ENCODE measurements around the gene KIF1C. TPM values are rescaled to one million over a fixed set of nuclear protein-coding genes. Genes with fewer than 3 reads are reported as not detected.

KIF1C gene
- polyA plus RNA-seq, 3 donors, result 3.6 to 12.0 (median 3.9) TPM

DNA sequence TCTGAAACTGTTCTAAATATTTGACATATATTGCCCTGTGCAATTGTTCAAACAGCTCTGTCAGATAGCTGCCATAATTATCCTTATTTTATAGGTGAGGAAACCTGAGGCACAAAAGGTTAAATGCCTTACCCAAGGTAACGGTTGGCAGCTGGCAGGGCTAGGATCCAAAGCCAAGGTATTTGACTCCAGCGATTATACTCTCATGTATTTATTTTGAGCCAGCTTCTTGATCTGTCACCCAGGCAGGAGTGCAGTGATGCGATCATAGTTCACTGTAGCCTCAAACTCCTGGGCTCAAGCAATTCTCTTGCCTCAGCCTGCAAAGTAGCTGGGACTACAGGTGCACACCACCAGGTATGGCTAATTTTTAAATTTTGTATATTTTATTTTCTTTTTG lies 39.6 kb upstream of the KIF1C start:
- H3K27ac ChIP-seq (ENCODE audit: low read depth in 1 of 2, low read length in 2 of 2), result no peak overlapping the region
- H3K4me1 ChIP-seq (ENCODE audit: control insufficient read depth in 1 of 2, insufficient read depth in 2 of 2, low read length in 2 of 2), result peaks cover 0 to under 1% of the 10 kb centered on the region in 2 donors
- H3K27me3 Mint-ChIP-seq (ENCODE audit: low read depth in 3 of 3), result no peaks in the 10 kb centered on the region
- peaks cover 7% of the 10 kb centered on the region for H3K4me1 Mint-ChIP-seq
- no peaks in the 10 kb centered on the region for H3K79me2 ChIP-seq (ENCODE audit: insufficient read depth, low read length)
- H3K9me3 Mint-ChIP-seq, result no peaks in the 10 kb centered on the region
- TF ChIP-seq, protein P1, sequence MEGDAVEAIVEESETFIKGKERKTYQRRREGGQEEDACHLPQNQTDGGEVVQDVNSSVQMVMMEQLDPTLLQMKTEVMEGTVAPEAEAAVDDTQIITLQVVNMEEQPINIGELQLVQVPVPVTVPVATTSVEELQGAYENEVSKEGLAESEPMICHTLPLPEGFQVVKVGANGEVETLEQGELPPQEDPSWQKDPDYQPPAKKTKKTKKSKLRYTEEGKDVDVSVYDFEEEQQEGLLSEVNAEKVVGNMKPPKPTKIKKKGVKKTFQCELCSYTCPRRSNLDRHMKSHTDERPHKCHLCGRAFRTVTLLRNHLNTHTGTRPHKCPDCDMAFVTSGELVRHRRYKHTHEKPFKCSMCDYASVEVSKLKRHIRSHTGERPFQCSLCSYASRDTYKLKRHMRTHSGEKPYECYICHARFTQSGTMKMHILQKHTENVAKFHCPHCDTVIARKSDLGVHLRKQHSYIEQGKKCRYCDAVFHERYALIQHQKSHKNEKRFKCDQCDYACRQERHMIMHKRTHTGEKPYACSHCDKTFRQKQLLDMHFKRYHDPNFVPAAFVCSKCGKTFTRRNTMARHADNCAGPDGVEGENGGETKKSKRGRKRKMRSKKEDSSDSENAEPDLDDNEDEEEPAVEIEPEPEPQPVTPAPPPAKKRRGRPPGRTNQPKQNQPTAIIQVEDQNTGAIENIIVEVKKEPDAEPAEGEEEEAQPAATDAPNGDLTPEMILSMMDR (IDR thresholded peaks at IDR 0.05), result no peak
- no peak overlapping the region for H3K4me2 ChIP-seq (replicated peaks; ENCODE audit: extremely low read depth, low read length, poor library complexity, severe bottlenecking)
- peaks cover 18 to 21% of the 10 kb centered on the region in 2 donors for H3K36me3 ChIP-seq (replicated peaks in 1 of 2; ENCODE audit: control insufficient read depth in 1 of 2, insufficient read depth in 2 of 2, low read length in 2 of 2)
- H3K36me3 Mint-ChIP-seq, result peaks cover 26 to 45% of the 10 kb centered on the region in 2 donors
- H3K27me3 ChIP-seq (ENCODE audit: control insufficient read depth in 2 of 2, insufficient read depth in 2 of 2, low read length in 2 of 2), result no peaks in the 10 kb centered on the region
- WGBS (ENCODE audit: insufficient coverage), result 97% methylated on average over 3 of the region's 3 CpGs
- intact Hi-C loops (cut with micrococcal nuclease), result no loop called here
- H3K9me3 ChIP-seq (replicated peaks in 1 of 2; ENCODE audit: control insufficient read depth in 1 of 2, insufficient read depth in 1 of 2, low read length in 2 of 2), result no peaks in the 10 kb centered on the region
- H3K9ac ChIP-seq (ENCODE audit: insufficient read depth, low read length, poor library complexity, severe bottlenecking), result no peak overlapping the region
- no peak overlapping the region for H3K4me3 Mint-ChIP-seq
- DNase-seq, result no peak
- no peak overlapping the region for H3K4me3 ChIP-seq (replicated peaks in 1 of 3; ENCODE audit: low read depth in 2 of 3, low read length in 3 of 3)
- H3K27ac Mint-ChIP-seq, result no peak overlapping the region
- H4K20me1 ChIP-seq (ENCODE audit: insufficient read depth, low read length), result no peaks in the 10 kb centered on the region
- no peak overlapping the region for H2AFZ ChIP-seq (ENCODE audit: insufficient read depth, low read depth, low read length, poor library complexity, severe bottlenecking)

DNA sequence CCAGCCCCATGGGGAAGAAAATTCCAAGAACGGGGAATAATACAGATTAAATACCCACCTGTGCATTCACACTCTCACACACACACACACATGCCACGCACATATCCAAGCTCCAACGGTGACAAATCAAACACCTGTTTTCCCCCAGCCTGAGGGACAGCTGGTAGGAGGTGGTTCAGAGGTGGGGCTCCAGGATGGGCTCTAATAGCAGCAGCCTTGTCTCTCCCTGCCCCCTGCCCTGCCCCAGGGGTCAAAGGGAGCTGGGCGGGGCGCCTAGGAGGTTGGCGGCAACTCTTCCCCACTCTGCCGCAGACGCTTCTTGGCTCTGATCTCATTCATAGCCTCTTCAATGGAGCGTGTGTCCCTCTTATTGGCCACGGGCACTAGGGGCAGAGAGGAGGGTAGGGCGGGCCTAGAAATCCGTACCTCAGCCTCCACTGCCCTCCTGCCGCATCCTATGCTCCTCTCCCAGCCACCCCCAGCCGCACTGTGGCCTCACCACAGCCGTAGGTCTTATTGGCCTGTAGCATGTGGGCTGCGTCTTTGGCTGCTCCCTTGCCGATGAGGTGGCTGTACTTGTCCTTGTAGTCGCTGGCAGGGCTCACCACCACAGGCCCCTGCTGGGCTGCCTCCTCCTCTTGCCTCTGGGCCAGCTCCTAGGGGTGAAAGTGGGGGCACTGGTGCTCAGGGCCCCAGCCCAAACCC lies 38.3 kb upstream of the KIF1C start:
- no peaks in the 10 kb centered on the region for H3K9me3 ChIP-seq (replicated peaks in 1 of 2; ENCODE audit: control insufficient read depth in 1 of 2, insufficient read depth in 1 of 2, low read length in 2 of 2)
- H3K4me3 ChIP-seq (replicated peaks in 1 of 3; ENCODE audit: low read depth in 2 of 3, low read length in 3 of 3), result no peak overlapping the region
- H3K27ac ChIP-seq (ENCODE audit: low read depth in 1 of 2, low read length in 2 of 2), result no peak overlapping the region
- DNase-seq, result no peak
- no peak overlapping the region for H3K9ac ChIP-seq (ENCODE audit: insufficient read depth, low read length, poor library complexity, severe bottlenecking)
- Mint-ChIP-seq H3K27me3 (ENCODE audit: low read depth in 3 of 3) (peaks cover 0 to 2% (median 0%) of the 10 kb centered on the region in 3 donors), H3K36me3 (peaks cover 26 to 45% of the 10 kb centered on the region in 2 donors), H3K4me1 (peaks cover 16% of the 10 kb centered on the region), H3K9me3 (peaks cover 0 to 2% (median 0%) of the 10 kb centered on the region in 7 donors), H3K27ac (peak overlapping the region in 1 of 7 donors; percentile 26), H3K4me3 (no peak overlapping the region)
- H4K20me1 ChIP-seq (ENCODE audit: insufficient read depth, low read length), result no peaks in the 10 kb centered on the region
- TF ChIP-seq, protein P1 (IDR thresholded peaks at IDR 0.05), result no peak
- H2AFZ ChIP-seq (ENCODE audit: insufficient read depth, low read depth, low read length, poor library complexity, severe bottlenecking), result no peak overlapping the region
- no peaks in the 10 kb centered on the region for H3K27me3 ChIP-seq (ENCODE audit: control insufficient read depth in 2 of 2, insufficient read depth in 2 of 2, low read length in 2 of 2)
- no peaks in the 10 kb centered on the region for H3K79me2 ChIP-seq (ENCODE audit: insufficient read depth, low read length)
- H3K4me2 ChIP-seq (replicated peaks; ENCODE audit: extremely low read depth, low read length, poor library complexity, severe bottlenecking), result no peak overlapping the region
- peaks cover 18 to 21% of the 10 kb centered on the region in 2 donors for H3K36me3 ChIP-seq (replicated peaks in 1 of 2; ENCODE audit: control insufficient read depth in 1 of 2, insufficient read depth in 2 of 2, low read length in 2 of 2)
- intact Hi-C loops (cut with micrococcal nuclease), result no loop called here
- 95% methylated on average over 4 of the region's 18 CpGs for WGBS (ENCODE audit: insufficient coverage)
- peaks cover 0 to 10% of the 10 kb centered on the region in 2 donors for H3K4me1 ChIP-seq (ENCODE audit: control insufficient read depth in 1 of 2, insufficient read depth in 2 of 2, low read length in 2 of 2)
